ENCODE results near the gene TRUB1.
"Not testable (repeated sequence)": the region's sequence is repeated elsewhere in the genome, so short reads cannot be mapped to it uniquely, and the experiment has no call there.

The TRUB1 gene

DNA sequence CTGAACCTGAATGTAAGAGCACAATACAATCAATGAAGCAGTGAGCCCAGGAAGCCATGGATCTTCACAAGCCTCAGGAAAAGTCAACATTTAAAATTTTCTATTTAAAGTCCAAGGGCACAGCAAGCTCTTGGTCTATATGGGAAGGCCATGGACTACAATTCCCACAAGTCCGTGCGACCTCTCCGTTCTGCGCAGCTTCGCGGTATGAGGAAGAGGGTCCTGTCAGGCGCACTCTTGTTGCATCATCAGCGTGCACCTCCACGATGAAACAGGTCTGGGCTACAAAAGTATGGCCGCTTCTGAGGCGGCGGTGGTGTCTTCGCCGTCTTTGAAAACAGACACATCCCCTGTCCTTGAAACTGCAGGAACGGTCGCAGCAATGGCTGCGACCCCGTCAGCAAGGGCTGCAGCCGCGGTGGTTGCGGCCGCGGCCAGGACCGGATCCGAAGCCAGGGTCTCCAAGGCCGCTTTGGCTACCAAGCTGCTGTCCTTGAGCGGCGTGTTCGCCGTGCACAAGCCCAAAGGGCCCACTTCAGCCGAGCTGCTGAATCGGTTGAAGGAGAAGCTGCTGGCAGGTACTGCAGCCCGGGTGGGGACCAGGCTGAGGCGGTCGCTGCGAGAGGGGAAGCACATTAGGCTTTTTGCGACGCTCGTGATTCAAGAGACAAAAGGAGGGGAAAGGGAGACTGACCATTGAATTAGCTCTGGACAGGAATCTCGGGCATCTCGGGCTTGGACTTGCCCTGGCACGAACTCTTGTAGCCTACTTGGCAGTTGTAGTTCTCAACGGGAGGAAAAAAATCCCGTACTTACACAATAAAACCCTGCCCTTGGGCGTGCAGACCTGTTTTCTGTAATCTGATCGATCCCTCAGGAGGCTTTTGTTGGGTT is at the start of gene TRUB1:
Gene TRUB1 (plus strand): TSS at position 234 of the 894 bp plus-strand sequence. CDS start 59 bp downstream, at position 293.
- H3K9me3 ChIP-seq, result no peaks in the 10 kb centered on the region
- no peaks in the 10 kb centered on the region for H3K27me3 ChIP-seq
- H3K36me3 ChIP-seq, result peaks cover 28% of the 10 kb centered on the region
- TF ChIP-seq Cebpa-rat (IDR thresholded peaks at IDR 0.05), result peak; percentile 93
- H3K9ac ChIP-seq, result peak within 1 kb of the TSS; percentile 92
- peaks cover 21% of the 10 kb centered on the region for H3K4me1 ChIP-seq
- no peaks in the 10 kb centered on the region for H4K20me1 ChIP-seq
- peak within 1 kb of the TSS; percentile 89 for H3K4me2 ChIP-seq
- peak within 1 kb of the TSS; percentile 80 for H3K4me3 ChIP-seq
- H3K27ac ChIP-seq, result peak within 1 kb of the TSS; percentile 91

DNA sequence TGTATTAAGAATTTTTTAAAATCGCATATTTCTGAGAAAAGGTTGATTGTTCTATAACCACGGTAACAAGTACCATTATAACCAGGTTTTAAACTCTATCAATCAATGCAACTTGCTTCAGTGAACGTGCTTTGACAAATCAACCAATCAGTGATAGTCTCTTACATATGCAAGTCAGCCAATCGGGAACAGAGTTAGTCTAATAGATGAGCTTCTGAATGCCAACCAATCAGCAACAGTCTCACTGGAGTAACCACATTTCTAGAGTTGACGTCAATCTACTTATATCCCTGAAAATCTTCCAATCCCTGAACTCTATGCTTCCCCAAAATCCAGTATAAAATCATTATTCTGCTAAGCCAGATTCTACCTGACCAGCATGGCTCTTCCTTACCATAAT is 44.7 kb upstream of the TRUB1 start:
- Histone ChIP-seq H3K9ac (no peak overlapping the region), H3K27me3 (no peaks in the 10 kb centered on the region), H3K4me2 (no peak overlapping the region), H3K4me1 (no peaks in the 10 kb centered on the region), H3K9me3 (no peaks in the 10 kb centered on the region), H4K20me1 (no peaks in the 10 kb centered on the region), H3K36me3 (no peaks in the 10 kb centered on the region), H3K27ac (no peak overlapping the region), H3K4me3 (no peak overlapping the region)
- no peak for TF ChIP-seq Cebpa-rat (IDR thresholded peaks at IDR 0.05)

DNA sequence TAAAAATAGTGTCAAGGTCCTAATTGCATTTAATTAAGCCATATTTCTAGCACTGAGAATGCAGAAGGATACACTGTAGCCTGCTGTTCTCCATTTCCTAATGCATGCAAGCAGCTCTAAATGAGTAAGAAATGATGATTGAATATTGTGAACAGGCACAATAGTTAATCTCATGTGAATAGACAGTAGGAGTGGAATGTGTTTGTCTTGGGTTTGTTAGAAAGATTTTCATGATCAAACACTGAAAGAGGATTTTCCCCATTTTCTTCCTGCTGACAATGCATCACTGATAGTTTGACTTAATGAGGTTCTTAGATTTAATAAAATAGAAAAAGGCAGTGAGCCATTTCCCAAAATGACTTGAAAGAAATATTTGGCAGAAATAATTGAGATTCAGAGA is 43.1 kb upstream of the TRUB1 start:
- Histone ChIP-seq H4K20me1 (no peaks in the 10 kb centered on the region), H3K4me1 (no peaks in the 10 kb centered on the region), H3K4me3 (no peak overlapping the region), H3K27ac (no peak overlapping the region), H3K4me2 (no peak overlapping the region), H3K27me3 (no peaks in the 10 kb centered on the region), H3K36me3 (no peaks in the 10 kb centered on the region), H3K9me3 (no peaks in the 10 kb centered on the region), H3K9ac (no peak overlapping the region)
- TF ChIP-seq Cebpa-rat (IDR thresholded peaks at IDR 0.05), result no peak

DNA sequence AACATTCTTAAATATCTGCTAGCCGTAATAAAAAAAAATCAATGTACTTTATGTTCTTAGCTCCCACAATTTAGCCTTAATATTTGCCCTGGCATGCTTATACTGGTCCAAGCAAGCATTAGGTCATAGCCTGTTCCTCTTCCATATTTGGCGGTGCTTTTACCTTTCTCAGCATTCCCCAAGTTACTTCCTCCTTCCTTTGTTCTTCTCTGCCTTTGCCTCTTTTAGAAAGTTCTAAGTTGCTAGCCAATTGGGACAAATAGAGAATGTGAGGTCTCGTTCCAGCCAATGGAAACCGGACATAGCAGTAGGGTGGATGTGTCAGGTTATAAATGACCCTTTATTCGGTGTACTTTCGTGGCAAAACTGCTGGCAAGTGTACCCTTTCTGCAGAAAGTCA is 41.0 kb upstream of the TRUB1 start:
- not testable (repeated sequence) for H3K27me3 ChIP-seq, H3K9ac ChIP-seq, H3K27ac ChIP-seq, H3K4me2 ChIP-seq, H3K4me3 ChIP-seq, H3K4me1 ChIP-seq, H4K20me1 ChIP-seq, H3K9me3 ChIP-seq, H3K36me3 ChIP-seq

DNA sequence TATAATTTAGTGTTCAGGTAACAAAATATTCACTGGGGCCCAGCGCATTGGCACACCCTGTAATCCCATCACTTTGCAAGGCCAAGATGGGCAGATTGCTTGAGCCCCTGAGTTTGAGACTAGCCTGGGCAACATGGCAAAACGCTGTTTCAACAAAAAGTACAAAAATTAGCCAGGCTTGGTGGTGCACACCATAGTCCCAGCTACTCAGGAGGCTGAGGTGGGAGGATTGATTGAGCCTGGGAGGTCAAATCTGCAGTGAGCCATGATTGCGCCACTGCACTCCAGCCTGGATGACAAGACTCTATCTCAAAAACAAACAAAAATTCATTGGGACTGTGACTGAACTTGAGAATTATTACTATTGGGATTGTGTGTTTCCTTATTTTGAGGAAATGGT is 40.4 kb upstream of the TRUB1 start:
- no peak for TF ChIP-seq Cebpa-rat (IDR thresholded peaks at IDR 0.05)
- H3K9ac ChIP-seq, result no peak overlapping the region
- H3K9me3 ChIP-seq, result no peaks in the 10 kb centered on the region
- H3K4me3 ChIP-seq, result no peak overlapping the region
- no peak overlapping the region for H3K27ac ChIP-seq
- no peaks in the 10 kb centered on the region for H3K27me3 ChIP-seq
- no peaks in the 10 kb centered on the region for H3K36me3 ChIP-seq
- no peak overlapping the region for H3K4me2 ChIP-seq
- H3K4me1 ChIP-seq, result no peaks in the 10 kb centered on the region
- H4K20me1 ChIP-seq, result no peaks in the 10 kb centered on the region

DNA sequence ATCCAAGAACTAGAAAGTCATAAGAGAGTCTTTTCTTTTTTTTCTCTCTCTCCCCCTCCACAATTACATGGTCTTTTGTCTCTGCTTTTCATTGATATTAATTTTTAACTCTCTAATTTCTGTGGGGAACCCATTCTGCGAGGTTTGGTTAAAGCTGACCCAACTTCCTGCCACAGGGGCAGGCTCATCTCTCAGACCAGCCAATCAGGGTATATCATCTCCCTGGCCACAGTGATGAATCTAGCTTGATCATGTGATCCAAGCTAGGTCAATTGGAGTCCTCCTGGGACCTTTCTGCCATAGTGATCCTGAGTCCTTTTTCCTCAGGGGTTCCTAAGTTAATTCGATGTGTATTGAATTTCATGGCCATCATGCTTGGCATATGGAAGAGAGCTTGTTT is 38.0 kb upstream of the TRUB1 start:
- Histone ChIP-seq H3K9ac (no peak overlapping the region), H3K27ac (no peak overlapping the region), H4K20me1 (no peaks in the 10 kb centered on the region), H3K4me2 (no peak overlapping the region), H3K9me3 (no peaks in the 10 kb centered on the region), H3K4me3 (no peak overlapping the region), H3K27me3 (no peaks in the 10 kb centered on the region), H3K36me3 (no peaks in the 10 kb centered on the region), H3K4me1 (no peaks in the 10 kb centered on the region)
- no peak for TF ChIP-seq Cebpa-rat (IDR thresholded peaks at IDR 0.05)

DNA sequence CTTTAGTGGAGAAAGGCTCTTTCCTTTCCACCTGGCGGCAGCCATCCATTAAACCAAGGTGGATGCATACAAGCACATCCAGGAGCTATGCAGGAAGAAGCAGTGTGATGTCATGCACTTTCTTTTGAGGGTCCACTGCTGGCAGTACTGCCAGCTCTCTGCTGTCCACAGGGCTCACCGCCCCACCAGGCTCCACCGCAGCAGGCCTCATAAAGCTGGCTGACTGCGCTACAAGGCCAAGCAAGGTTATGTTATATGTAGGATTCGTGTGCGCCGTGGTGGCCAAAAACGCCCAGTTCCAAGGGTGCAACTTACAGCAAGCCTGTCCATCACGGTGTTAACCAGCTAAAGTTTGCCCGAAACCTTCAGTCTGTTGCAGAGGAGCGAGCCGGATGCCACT is 37.3 kb upstream of the TRUB1 start:
- Histone ChIP-seq H3K27ac (no peak overlapping the region), H3K9ac (no peak overlapping the region), H3K4me1 (no peaks in the 10 kb centered on the region), H3K4me2 (no peak overlapping the region), H3K27me3 (no peaks in the 10 kb centered on the region), H3K4me3 (no peak overlapping the region), H3K36me3 (no peaks in the 10 kb centered on the region), H3K9me3 (no peaks in the 10 kb centered on the region), H4K20me1 (no peaks in the 10 kb centered on the region)
- no peak for TF ChIP-seq Cebpa-rat (IDR thresholded peaks at IDR 0.05)

DNA sequence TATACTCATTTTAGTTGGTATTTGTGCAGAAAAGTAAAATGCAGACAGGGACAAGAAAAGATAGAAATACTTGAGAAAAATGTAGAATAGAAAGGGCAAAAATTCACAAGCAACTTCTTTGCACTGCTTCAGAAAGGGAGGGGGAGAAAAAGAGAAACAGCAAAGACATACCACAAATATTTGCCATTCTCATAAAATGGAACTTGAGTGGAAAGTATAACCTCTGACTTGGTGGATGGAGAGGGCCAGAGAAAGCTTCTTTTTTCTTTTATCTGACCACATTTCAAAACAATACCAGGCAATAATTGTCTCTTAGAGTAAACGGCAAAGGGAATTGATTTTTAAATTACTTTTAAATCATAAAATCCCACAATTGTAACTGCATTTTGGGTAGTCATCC is 35.8 kb upstream of the TRUB1 start:
- TF ChIP-seq Cebpa-rat (IDR thresholded peaks at IDR 0.05), result no peak
- no peak overlapping the region for H3K4me2 ChIP-seq
- H3K4me1 ChIP-seq, result no peaks in the 10 kb centered on the region
- H3K27me3 ChIP-seq, result no peaks in the 10 kb centered on the region
- H3K4me3 ChIP-seq, result no peak overlapping the region
- H3K36me3 ChIP-seq, result no peaks in the 10 kb centered on the region
- H3K9ac ChIP-seq, result no peak overlapping the region
- no peaks in the 10 kb centered on the region for H4K20me1 ChIP-seq
- H3K9me3 ChIP-seq, result no peaks in the 10 kb centered on the region
- no peak overlapping the region for H3K27ac ChIP-seq

DNA sequence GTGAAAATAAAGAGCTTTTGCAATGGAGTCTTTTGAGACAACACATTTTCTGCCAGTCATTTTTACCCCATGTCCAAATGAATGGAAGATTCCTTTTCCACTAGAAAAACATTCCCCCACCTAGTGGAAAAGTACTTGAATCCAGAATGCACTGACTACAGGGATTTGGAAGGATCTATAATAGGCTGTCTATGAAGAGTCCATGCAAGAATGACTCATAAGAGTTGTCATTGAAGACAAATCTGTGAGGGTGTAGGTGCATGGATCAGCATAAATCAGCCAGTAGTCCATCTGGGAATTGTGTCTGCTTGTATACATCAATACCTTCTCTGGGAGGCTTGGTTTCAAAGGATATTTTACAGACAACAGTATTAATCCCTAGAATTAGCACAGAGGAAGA is 32.5 kb upstream of the TRUB1 start:
- TF ChIP-seq Cebpa-rat (IDR thresholded peaks at IDR 0.05), result no peak

DNA sequence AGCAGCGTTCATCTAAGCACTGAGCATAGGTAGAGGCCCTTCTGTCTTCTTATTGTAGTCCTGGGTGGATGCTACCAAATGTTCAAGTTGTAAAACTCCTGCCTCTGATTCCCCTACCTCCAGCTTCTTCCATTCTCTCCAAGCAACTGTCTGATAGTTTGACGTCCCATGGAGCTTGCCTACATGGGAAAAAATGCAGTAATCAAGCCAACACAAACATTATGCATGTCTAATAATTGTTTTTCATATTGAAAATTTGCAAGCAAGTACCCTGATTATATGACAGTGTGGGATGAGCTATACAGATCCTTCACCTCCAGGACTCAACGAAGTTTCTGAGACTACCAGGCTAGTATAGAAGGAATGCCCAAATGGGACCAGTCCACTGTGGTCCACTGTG is 31.0 kb upstream of the TRUB1 start:
- Histone ChIP-seq H3K9me3 (no peaks in the 10 kb centered on the region), H4K20me1 (no peaks in the 10 kb centered on the region), H3K9ac (no peak overlapping the region), H3K27me3 (no peaks in the 10 kb centered on the region), H3K27ac (no peak overlapping the region), H3K36me3 (no peaks in the 10 kb centered on the region), H3K4me3 (no peak overlapping the region), H3K4me2 (no peak overlapping the region), H3K4me1 (peaks cover 11% of the 10 kb centered on the region)
- no peak for TF ChIP-seq Cebpa-rat (IDR thresholded peaks at IDR 0.05)

More for the DNA sequence above, 32.5 kb upstream of the TRUB1 start:
- H3K9me3 ChIP-seq, result no peaks in the 10 kb centered on the region
- no peak overlapping the region for H3K9ac ChIP-seq
- H3K4me1 ChIP-seq, result no peaks in the 10 kb centered on the region
- no peak overlapping the region for H3K4me2 ChIP-seq
- no peaks in the 10 kb centered on the region for H4K20me1 ChIP-seq
- H3K36me3 ChIP-seq, result no peaks in the 10 kb centered on the region
- H3K27me3 ChIP-seq, result no peaks in the 10 kb centered on the region
- no peak overlapping the region for H3K27ac ChIP-seq
- H3K4me3 ChIP-seq, result no peak overlapping the region
